ENCODE data around the gene AMH. TPM values are rescaled to one million over a fixed set of nuclear protein-coding genes. Genes with fewer than 3 reads are reported as not detected.
"Not testable (repeated sequence)": the region's sequence is repeated elsewhere in the genome, so short reads cannot be mapped to it uniquely, and the experiment has no call there.

AMH gene
- total RNA-seq, 1 experiment from 2014 or later, result 17.3 TPM

DNA sequence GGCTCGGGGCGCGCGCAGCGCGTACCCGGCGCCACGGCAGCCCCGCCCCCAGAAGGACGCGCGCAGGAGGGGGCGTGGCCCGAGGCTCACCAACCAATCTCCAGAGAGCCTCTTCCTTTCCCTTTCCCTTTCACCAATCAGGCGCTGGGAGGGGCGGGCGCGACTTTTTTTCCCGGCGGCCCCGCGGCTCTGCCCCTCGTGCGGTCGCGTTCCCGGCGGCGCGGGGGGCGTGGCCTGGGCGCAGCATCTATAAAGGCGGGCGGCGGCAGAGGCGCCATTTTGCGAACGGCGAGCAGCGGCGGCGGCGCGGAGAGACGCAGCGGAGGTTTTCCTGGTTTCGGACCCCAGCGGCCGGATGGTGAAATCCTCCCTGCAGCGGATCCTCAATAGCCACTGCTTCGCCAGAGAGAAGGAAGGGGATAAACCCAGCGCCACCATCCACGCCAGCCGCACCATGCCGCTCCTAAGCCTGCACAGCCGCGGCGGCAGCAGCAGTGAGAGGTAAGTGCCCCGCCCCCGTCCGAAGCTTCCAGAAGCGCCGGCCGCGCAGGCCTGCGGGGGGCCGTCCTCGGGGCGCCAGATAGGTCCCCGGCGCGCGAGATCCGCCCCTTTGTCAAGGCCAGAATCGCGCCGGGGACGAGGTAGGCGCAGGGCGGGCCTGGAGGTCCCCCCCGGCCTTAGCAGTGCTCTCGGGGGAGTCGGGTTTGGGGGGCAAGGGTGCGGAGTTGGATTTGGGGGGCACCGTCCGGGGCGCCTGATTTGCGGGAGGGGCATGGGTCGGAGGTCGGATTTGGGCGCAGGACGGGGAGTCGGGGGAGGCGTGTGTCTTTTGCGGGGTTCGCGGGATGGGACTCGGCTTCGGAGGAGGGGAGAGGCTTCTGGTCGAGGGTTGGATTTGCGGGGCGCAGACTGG is 20.4 kb downstream of the AMH start:
- DNase-seq (ENCODE audit: low spot score), result peak; percentile 87

GRCh38 chr19:2270157-2270422 is 21.0 kb downstream of the AMH start:
- no peak for DNase-seq (ENCODE audit: low spot score)

DNA sequence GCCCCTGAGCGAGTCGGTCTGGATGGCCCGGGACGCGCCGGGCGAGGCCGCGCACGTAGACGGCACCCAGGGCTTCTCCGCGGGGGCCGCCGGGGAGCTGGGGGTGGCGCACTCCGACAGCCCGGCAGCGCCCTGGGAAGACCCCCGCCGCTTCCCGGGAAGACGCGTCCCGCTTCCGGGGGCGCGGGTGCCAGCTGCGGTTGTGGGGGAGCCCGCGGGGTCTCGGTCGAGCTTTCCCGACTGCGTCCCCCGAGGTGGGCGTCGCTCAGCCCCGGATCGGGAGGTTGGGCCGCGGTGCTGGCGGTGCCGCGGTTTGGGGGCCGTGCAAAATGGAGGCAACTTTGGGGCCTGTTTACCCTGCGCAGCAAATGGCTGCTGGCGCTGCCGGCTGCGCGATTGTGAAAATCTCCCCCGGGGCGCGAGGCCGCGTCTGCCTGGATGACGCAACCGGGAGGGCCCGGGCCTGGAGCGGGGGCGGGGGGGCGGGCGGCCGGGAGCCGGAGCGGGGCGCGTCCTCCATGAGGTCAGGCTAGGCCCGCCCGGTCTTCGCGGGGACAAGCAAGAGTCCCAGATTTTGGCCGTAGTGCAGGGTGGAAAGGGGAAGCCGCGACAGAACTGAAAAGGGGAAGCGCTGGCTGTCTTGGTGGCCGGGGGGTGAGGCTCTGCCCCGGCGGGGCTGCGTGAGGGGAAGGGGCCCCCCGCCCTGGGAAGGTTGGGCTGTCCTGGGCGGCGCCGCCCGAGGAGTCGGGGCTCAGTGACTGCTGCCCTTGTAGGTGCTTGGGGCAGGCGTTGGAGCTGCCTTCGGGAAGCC is 21.5 kb downstream of the AMH start:
- DNase-seq (ENCODE audit: low spot score), result peak; percentile 35

GRCh38 chr19:2271234-2272103 is 22.3 kb downstream of the AMH start:
- DNase-seq (ENCODE audit: low spot score), result peak; percentile 45

DNA sequence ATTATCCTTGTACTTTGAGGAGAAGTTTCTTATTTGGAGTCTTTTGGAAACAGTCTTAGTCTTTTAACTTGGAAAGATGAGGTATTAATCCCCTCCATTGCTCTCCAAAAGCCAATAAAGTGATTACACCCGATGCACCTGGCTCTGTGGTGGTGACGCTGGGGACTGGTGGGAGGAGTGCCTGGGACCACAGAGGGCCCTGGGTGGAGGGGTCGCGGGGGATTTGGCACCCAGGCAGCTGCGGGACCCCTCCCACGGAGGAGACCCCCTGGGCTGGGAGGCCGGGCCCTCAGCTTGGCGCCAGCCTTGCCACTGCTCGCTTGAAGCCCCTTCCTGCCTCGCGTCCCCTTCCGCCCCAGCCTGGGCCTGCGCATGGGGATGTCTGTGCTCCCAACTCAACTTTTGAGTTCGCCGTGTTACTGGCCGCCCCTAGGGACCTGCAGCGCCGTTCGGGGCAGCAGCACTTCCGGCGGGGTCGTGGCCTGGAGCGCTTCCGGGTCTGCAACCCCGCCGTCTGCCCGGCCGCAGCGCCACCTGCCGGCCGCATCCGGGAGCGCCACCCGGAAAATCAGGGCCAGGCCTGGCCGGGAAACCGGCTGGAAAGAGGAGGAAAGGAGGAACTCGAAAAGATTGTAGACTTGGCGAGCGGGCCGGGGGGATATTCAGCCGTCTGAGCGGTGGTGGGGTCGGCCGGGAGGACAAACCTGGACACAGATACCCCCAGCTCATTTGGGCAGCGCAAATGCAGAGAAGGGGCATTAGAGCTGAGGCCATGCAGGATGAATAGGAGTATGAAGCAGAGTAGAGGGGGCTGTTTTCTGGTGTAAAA is 24.4 kb downstream of the AMH start:
- DNase-seq (ENCODE audit: low spot score), result peak; percentile 79

GRCh38 chr19:2274185-2274711 is 25.1 kb downstream of the AMH start:
- no peak for DNase-seq (ENCODE audit: low spot score)

- DNase-seq (ENCODE audit: low spot score), result peak; percentile 78
Measured at GRCh38 chr19:2274931-2275535, 25.9 kb downstream of the AMH start.

GRCh38 chr19:2275588-2276428 is 26.7 kb downstream of the AMH start:
- DNase-seq (ENCODE audit: low spot score), result no peak

- no peak for DNase-seq (ENCODE audit: low spot score)
Measured at GRCh38 chr19:2276429-2276986, 27.4 kb downstream of the AMH start.

- DNase-seq (ENCODE audit: low spot score), result no peak
Measured at GRCh38 chr19:2277138-2277537, 28.0 kb downstream of the AMH start.

DNA sequence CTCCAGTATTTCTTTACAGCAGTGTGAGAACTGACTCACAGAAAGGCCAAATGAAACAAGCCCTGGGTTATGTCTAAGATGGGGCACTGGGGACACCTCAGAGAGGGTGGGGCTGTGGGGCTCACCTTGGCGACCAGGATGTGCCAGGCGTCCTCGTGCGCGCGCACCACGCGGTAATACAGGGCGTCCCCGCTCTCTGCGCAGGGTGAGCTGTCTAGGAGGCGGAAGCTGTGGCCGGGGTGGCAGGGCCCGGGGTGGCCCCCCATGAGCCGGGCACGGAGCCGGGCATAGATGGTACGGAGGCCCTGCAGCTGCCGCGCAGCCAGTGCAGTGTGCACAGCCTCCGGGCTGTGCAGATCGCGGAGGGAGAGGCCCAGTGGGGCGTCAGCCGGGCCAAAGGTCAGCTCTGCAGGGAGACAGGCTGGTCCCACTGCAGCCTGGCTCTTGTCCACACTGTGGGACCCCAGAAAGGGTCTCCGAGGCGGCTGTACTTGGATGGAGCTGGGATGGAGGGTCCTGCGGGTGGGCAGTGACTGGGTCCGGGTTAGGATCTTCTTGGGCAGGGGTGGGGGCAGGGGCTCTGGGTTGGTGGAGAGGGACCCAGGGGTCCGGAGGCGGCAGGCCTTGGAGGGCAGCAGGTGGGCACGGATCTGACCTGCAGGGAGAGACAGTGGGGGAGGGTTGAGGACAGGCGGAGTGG is 29.5 kb downstream of the AMH start:
- peak; percentile 36 for DNase-seq (ENCODE audit: low spot score)

DNA sequence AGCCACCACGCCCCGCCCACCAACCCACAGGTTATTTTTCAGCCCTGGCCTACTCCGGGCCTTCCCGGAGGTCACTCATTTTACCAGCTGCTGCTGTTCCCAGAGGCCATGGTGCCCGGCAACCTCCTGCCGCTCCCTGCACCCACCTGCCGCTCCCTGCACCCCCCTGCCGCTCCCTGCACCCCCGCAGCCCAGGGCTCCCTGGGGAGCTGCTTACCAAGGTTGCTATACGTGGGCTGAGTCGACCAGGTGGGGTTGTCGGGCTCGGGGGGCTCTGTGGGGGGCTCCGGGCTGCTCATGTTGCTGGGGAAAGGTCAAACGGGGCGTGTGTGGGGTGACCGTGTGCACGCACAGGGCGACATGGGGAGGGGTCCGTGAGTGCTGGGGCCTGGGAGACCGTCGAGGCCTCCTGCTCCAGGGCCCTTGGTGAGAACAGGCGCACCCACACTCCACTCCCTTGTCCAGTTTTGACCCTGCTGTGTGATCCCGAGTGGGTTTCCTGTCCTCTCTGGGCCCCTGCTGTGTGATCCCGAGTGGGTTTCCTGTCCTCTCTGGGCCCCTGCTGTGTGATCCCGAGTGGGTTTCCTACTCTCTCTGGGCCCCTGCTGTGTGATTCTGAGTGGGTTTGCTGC is 31.6 kb downstream of the AMH start:
- DNase-seq (ENCODE audit: low spot score), result no peak

- not testable (repeated sequence) for DNase-seq (ENCODE audit: low spot score)
Measured at GRCh38 chr19:2281265-2282061, 32.3 kb downstream of the AMH start.

DNA sequence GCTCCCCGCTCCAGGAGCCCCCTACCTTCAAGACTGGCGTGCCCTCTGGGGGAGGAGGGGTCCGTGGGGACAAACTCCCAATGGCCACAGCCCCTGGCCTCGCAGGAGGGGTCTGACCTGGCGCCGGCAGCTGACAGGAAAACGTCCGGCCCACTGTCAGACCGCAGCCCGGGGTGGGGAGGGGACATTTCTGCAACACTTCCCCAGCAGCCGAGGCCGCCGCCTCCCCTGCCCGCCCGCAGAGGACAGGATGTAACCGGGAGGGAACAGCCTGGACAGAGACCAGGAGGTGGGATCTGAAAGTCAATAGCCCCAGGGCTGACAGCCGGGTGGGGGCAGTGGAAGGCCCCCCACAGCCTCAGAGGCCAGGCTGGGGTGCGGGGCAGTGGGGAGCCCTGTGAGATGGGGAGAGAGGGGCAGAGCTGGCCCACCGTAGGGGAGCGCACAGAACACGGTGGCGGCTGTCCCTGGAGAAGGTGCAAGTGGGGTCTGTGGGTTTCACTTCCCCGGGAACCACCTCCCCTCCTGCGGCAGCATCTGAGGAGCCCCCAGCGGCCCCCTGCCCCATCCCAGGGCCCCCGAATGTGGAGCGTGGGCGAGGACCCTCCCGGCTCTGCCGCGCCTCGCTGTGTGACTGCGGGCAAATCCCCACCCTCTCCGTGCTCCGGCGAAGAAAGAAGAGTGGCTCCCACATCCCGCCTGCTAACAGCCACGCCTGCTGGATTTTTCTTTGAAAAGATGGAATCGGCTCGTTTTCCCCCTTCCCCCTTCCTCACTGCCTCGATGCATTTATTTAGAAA is 33.1 kb downstream of the AMH start, which contains the start of gene PEAK3:
Gene PEAK3 (minus strand): TSS at position 114 of the 800 bp plus-strand sequence. CDS start 1,244 bp downstream, outside the sequence.
- DNase-seq (ENCODE audit: low spot score), result no peak

DNA sequence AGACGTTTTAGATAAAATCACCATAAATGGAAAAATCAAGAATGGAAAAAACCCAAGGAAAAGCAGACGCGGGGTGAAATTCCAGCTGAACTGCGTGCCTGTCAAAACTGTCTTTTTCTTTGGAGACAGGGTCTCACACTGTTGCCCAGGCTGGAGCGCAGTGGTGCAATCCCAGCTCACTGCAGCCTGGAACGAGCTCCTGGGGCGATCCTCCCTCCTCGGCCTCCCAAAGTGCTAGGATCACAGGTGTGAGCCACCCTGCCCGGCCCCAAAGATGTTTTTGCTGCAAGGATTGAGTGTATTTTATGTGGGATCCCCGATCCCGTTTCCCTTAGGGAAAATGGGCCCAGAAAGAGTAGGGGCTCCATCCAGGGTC is 33.7 kb downstream of the AMH start:
- DNase-seq (ENCODE audit: low spot score), result no peak
